H1 (cell line): Measurements from ENCODE around the gene QRSL1.

Experiments
- CHD2 ChIP-seq: IDR thresholded peaks from 2 replicates; pipeline ENCODE4 v1.6.1; 2012; ENCODE audit warnings: low read length, improper control_type of control experiment
- CREB1 ChIP-seq: IDR thresholded peaks from 2 replicates; pipeline ENCODE4 v1.6.1; 2012; ENCODE audit warnings: inconsistent platforms
- EP300 ChIP-seq, 2 experiments: IDR thresholded peaks; 1 replicate in 1 of 2; 2 replicates in 1 of 2; pipeline ENCODE4 v1.6.1; 2011 to 2012; ENCODE audit warnings: low read depth in 2 of 2, low read length in 2 of 2, mild to moderate bottlenecking in 2 of 2, borderline replicate concordance in 1 of 2, inconsistent platforms in 1 of 2, moderate library complexity in 1 of 2
- EZH2 ChIP-seq: fragments of 200-600 bp; sonication (generic); IDR thresholded peaks from 2 replicates; pipeline ENCODE4 v1.7.1; 2012; ENCODE audit warnings: low read depth, mild to moderate bottlenecking, moderate library complexity, low read length, inconsistent platforms; ENCODE audit not compliant: severe bottlenecking
- GABPA ChIP-seq: IDR thresholded peaks from 2 replicates; pipeline ENCODE4 v1.6.1; 2011; ENCODE audit warnings: mild to moderate bottlenecking, low read length, moderate library complexity, borderline replicate concordance; ENCODE audit not compliant: insufficient read depth
- HDAC2 ChIP-seq, 2 experiments: fragments of 300-600 bp in 1 of 2; sonication (generic) in 1 of 2; IDR thresholded peaks; 2 replicates each; pipeline ENCODE4 v1.6.1; 2011 to 2012; ENCODE audit warnings: low read depth in 2 of 2, low read length in 2 of 2, mild to moderate bottlenecking in 2 of 2, moderate library complexity in 2 of 2, borderline replicate concordance in 1 of 2, inconsistent platforms in 1 of 2
- POLR2A ChIP-seq, 2 experiments: IDR thresholded peaks; 1 replicate in 1 of 2; 2 replicates in 1 of 2; pipeline ENCODE4 v1.6.1; 2011; ENCODE audit warnings: low read depth in 2 of 2, low read length in 2 of 2, mild to moderate bottlenecking in 2 of 2; ENCODE audit errors: control extremely low read depth in 1 of 2
- ZNF274 ChIP-seq: IDR thresholded peaks from 2 replicates; pipeline ENCODE4 v1.7.0; 2012; ENCODE audit warnings: low read length, borderline replicate concordance; ENCODE audit errors: extremely low read depth
- TF ChIP-seq, protein P1 (sequence below), 3 experiments: IDR thresholded peaks; 1 replicate in 2 of 3; 2 replicates in 1 of 3; pipeline versions ENCODE4 v1.5.1 to v1.6.1; 2011; ENCODE audit warnings: low read length in 3 of 3, mild to moderate bottlenecking in 3 of 3, inconsistent platforms in 2 of 3, low read depth in 1 of 3, moderate library complexity in 1 of 3; ENCODE audit not compliant: insufficient read depth in 1 of 3; ENCODE audit errors: control extremely low read depth in 1 of 3

DNA sequence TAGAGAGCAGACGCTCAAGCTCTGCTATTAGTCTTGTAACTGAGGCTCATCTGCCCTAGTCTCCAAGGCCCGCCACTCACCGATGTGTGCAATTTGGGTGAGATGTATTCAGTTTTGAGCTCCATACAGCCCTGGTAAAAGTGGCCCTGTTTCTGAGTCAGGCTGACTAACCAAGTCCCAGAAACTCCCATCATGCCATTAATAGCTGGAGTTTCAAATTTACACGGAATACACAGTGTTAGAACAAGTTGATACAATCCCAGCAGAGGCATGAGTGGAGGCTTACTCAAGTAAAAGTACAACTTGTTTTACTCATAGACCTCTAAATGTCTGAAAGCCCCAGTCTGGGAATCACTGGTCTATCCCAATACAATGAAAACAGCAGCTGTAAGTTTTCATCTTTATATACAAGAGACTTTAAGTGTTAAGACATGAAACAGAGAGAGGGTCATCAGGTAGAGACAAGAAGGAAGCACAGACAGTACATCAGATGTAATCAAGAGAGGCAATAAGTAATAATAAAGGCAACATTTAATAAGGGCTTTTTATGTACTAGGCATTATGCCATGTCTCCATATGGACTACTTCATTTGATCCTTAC lies 42.5 kb upstream of the QRSL1 start:
- TF ChIP-seq, protein P1, sequence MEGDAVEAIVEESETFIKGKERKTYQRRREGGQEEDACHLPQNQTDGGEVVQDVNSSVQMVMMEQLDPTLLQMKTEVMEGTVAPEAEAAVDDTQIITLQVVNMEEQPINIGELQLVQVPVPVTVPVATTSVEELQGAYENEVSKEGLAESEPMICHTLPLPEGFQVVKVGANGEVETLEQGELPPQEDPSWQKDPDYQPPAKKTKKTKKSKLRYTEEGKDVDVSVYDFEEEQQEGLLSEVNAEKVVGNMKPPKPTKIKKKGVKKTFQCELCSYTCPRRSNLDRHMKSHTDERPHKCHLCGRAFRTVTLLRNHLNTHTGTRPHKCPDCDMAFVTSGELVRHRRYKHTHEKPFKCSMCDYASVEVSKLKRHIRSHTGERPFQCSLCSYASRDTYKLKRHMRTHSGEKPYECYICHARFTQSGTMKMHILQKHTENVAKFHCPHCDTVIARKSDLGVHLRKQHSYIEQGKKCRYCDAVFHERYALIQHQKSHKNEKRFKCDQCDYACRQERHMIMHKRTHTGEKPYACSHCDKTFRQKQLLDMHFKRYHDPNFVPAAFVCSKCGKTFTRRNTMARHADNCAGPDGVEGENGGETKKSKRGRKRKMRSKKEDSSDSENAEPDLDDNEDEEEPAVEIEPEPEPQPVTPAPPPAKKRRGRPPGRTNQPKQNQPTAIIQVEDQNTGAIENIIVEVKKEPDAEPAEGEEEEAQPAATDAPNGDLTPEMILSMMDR (IDR thresholded peaks at IDR 0.05; ENCODE audit: control extremely low read depth in 1 of 3, insufficient read depth in 1 of 3, low read depth in 1 of 3, low read length in 3 of 3) = no peak
- TF ChIP-seq GABPA (no peak), EP300 (IDR thresholded peaks at IDR 0.05; ENCODE audit: borderline replicate concordance in 1 of 2, low read depth in 2 of 2, low read length in 2 of 2) (no peak), ZNF274 (no peak), POLR2A (IDR thresholded peaks at IDR 0.05; ENCODE audit: control extremely low read depth in 1 of 2, low read depth in 2 of 2, low read length in 2 of 2) (no peak), HDAC2 (IDR thresholded peaks at IDR 0.05; ENCODE audit: borderline replicate concordance in 1 of 2, low read depth in 2 of 2, low read length in 2 of 2) (no peak), CHD2 (no peak), CREB1 (no peak), EZH2 (no peak)
